Gastrocnemius medialis (tissue), 4 donors: ENCODE data around the gene COLEC12.

Source experiments
- POLR2A ChIP-seq, 2 donors: fragments of 450-650 bp; IDR thresholded peaks; one replicate each; pipeline ENCODE4 v1.6.1; 2017; ENCODE audit warnings: antibody characterized with exemption in 2 of 2, mild to moderate bottlenecking in 2 of 2, moderate library complexity in 2 of 2
- TF ChIP-seq, protein P1 (sequence below), 5 experiments: fragments of 450-650 bp in 3 of 5; fragments of 200-600 bp in 2 of 5; sonication (generic) in 2 of 5; IDR thresholded peaks in 4 of 5; conservative IDR thresholded peaks in 1 of 5; 1 replicate in 4 of 5; 2 replicates in 1 of 5; pipeline ENCODE4 v1.5.1; 2016 to 2019; ENCODE audit warnings: antibody characterized with exemption in 5 of 5, mild to moderate bottlenecking in 3 of 5, moderate library complexity in 3 of 5

DNA sequence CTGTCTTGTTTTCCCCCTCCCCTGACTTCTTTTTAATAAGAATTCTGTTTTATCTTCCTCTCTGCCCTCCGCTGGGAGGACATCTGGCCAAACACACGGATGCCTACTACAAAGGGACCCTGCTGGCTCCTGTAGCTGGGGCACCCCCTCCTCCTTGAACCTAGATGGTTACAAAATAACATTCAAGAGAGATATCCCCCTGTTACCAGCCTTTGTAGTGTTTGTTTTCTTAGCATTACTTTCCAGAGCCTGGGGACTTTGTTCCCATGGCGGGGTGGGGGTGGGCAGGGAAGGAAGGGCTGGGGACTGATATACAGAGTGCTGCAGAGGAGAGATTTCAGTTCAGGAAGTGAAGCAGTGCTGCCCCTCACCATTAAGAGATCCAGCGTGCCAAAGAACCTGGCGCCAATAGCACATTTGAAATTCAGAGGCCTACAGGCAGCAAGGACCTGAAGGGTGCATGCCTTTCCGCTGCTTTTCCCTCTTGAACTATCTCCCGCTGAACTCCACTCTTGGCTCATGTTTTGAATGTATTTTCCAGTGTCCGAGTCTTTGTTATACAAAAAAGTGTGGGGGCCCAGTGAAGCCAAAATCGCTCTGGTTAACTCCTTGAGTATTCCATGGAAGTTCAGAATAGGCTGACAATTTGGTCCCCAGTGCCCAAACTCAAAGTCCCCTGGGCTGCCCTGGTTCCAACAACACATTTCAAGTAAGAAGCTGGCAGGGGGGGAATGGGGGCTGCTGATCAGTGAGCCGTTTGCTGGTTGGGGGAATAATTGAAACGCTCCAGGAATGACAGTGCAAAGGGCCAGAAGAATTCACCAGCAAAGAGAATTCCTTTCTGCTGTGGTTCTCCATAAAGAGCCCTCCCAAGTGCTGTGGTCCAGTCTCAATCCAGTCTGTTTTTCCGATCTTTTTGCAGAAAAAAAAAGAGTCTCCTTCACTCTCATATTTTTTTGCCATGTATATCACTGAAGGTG lies 137.9 kb downstream of the COLEC12 start:
- TF ChIP-seq, protein P1, sequence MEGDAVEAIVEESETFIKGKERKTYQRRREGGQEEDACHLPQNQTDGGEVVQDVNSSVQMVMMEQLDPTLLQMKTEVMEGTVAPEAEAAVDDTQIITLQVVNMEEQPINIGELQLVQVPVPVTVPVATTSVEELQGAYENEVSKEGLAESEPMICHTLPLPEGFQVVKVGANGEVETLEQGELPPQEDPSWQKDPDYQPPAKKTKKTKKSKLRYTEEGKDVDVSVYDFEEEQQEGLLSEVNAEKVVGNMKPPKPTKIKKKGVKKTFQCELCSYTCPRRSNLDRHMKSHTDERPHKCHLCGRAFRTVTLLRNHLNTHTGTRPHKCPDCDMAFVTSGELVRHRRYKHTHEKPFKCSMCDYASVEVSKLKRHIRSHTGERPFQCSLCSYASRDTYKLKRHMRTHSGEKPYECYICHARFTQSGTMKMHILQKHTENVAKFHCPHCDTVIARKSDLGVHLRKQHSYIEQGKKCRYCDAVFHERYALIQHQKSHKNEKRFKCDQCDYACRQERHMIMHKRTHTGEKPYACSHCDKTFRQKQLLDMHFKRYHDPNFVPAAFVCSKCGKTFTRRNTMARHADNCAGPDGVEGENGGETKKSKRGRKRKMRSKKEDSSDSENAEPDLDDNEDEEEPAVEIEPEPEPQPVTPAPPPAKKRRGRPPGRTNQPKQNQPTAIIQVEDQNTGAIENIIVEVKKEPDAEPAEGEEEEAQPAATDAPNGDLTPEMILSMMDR (IDR thresholded peaks at IDR 0.05 in 4 of 5, conservative IDR thresholded peaks at IDR 0.05 in 1 of 5) = no peak
- TF ChIP-seq POLR2A (IDR thresholded peaks at IDR 0.05) = no peak
